Panc1 (cell line): Measurements from ENCODE around the gene IFI30. TPM values are rescaled to one million over a fixed set of nuclear protein-coding genes. Genes with fewer than 3 reads are reported as not detected.

Experiments
- ATAC-seq: fragments of 200-7000 bp; cut with Tn5 transposase; 2 replicates; pipeline ENCODE4 v1.9.1; 2020; ENCODE audit warnings: mild to moderate bottlenecking, moderate library complexity
- BruUV-seq: library from RNA; stranded (reverse); fragments of 400-500 nt; replicated peaks from 2 replicates; lab custom pipeline; 2021; lab: Mats Ljungman, UMichigan
- CTCF ChIA-PET: fragments of 300-600 bp; sonication (Branson Sonifier 250); formaldehyde crosslinking; loops from one replicate; lab custom pipeline; 2022; ENCODE audit warnings: antibody characterized with exemption; lab: Charles Lee
- POLR2A ChIA-PET: fragments of 300-600 bp; sonication (Branson Sonifier 250); formaldehyde crosslinking; loops from one replicate; lab custom pipeline; 2022; ENCODE audit warnings: antibody characterized with exemption; lab: Charles Lee
- DNase-seq: peaks from one replicate; pipeline ENCODE4 v3.0.0-alpha.2; 2010; ENCODE audit warnings: low read depth, low spot score
- H3K27ac ChIP-seq: 2 replicates; pipeline ENCODE4 v1.5.1; 2011; ENCODE audit warnings: mild to moderate bottlenecking, low read length, inconsistent platforms
- H3K27me3 ChIP-seq: fragments of 200-500 bp; sonication (Bioruptor generic); 2 replicates; pipeline ENCODE4 v1.6.0; 2014; ENCODE audit warnings: low read length, inconsistent platforms; ENCODE audit not compliant: control insufficient read depth, insufficient read depth
- H3K36me3 ChIP-seq: fragments of 200-500 bp; sonication (Bioruptor generic); 2 replicates; pipeline ENCODE4 v1.5.1; 2014; ENCODE audit warnings: inconsistent platforms, mild to moderate bottlenecking, low read length, moderate library complexity; ENCODE audit not compliant: control insufficient read depth, insufficient read depth
- H3K4me1 ChIP-seq: 2 replicates; pipeline ENCODE4 v1.5.1; 2011; ENCODE audit warnings: inconsistent platforms, mild to moderate bottlenecking, low read length, moderate library complexity; ENCODE audit not compliant: control insufficient read depth, insufficient read depth
- H3K4me3 ChIP-seq, 2 experiments: 2 replicates each; pipeline ENCODE4 v1.5.1; 2011 to 2012; ENCODE audit warnings: low read depth in 2 of 2, low read length in 2 of 2, mild to moderate bottlenecking in 2 of 2, inconsistent platforms in 1 of 2, moderate library complexity in 1 of 2
- H3K9me3 ChIP-seq: fragments of 200-500 bp; sonication (Bioruptor generic); 2 replicates; pipeline ENCODE4 v1.5.1; 2014; ENCODE audit warnings: low read depth, mild to moderate bottlenecking, inconsistent platforms, low read length, moderate library complexity; ENCODE audit not compliant: control insufficient read depth, insufficient read depth
- CTCF ChIP-seq: fragments of 450-650 bp; IDR thresholded peaks from 2 replicates; pipeline ENCODE4 v1.5.1; 2017; ENCODE audit warnings: mild to moderate bottlenecking
- POLR2AphosphoS5 ChIP-seq: IDR thresholded peaks from 2 replicates; pipeline ENCODE4 v1.6.1; 2012; ENCODE audit warnings: mild to moderate bottlenecking, low read depth, low read length, moderate library complexity
- REST ChIP-seq, 2 experiments: IDR thresholded peaks; 2 replicates each; pipeline ENCODE4 v1.6.1; 2011 to 2012; ENCODE audit warnings: low read depth in 2 of 2, control low read depth in 1 of 2, low read length in 1 of 2, mild to moderate bottlenecking in 1 of 2, moderate library complexity in 1 of 2; ENCODE audit not compliant: insufficient read depth in 1 of 2
- SIN3A ChIP-seq: IDR thresholded peaks from 2 replicates; pipeline ENCODE4 v1.6.1; 2012; ENCODE audit warnings: low read depth, mild to moderate bottlenecking, low read length, moderate library complexity, borderline replicate concordance; ENCODE audit not compliant: insufficient read depth
- TCF7L2 ChIP-seq: IDR thresholded peaks from 2 replicates; pipeline ENCODE4 v1.6.1; 2011; ENCODE audit warnings: mild to moderate bottlenecking, low read depth, low read length, inconsistent platforms
- in situ Hi-C: cut with HindIII; loops from 2 replicates; pipeline ENCODE4 v1.10.0; 2016; ENCODE audit warnings: low sequenced_read_pairs, low pct_unique_long_range_greater_than_20kb
- intact Hi-C: fragments of 100-400 bp; cut with micrococcal nuclease; formaldehyde crosslinking; loops from one replicate; pipeline ENCODE4 v1.10.0; 2022; ENCODE audit not compliant: unreplicated experiment
- total RNA-seq: library from RNA; stranded (reverse); gene quantifications from one replicate; pipeline ENCODE4 v1.2.1, GENCODE V29; 2021; ENCODE audit not compliant: unreplicated experiment

Gene IFI30
- total RNA-seq, 1 experiment from 2014 or later, result 39.7 TPM

GRCh38 chr19:18150776-18151624 lies 22.6 kb upstream of the IFI30 start:
- Histone ChIP-seq H3K36me3 (peaks cover 2% of the 10 kb centered on the region; the same call in 1 of the 2 replicates), H3K27me3 (no peaks in the 10 kb centered on the region), H3K4me3 (no peak overlapping the region; a peak in 1 of 4 replicates), H3K9me3 (no peaks in the 10 kb centered on the region), H3K27ac (peak overlapping the region; percentile 94), H3K4me1 (peaks cover 9% of the 10 kb centered on the region)
- BruUV-seq, result no TSS peak
- ATAC-seq, result no peak
- ChIA-PET CTCF (interaction anchor here (0.6 kb wide), 1 partner anchor 122 kb away, joined by 4 read pairs; no protein-coding TSS in a partner anchor), POLR2A (no interaction called here)
- no peak for DNase-seq
- in situ Hi-C loops (no loop called here), intact Hi-C loops (no loop called here)
- TF ChIP-seq POLR2AphosphoS5 (no peak), REST (IDR thresholded peaks at IDR 0.05; ENCODE audit: insufficient read depth in 1 of 2, low read depth in 2 of 2, low read length in 1 of 2) (no peak), SIN3A (no peak), CTCF (no peak), TCF7L2 (no peak)

GRCh38 chr19:18152442-18152816 lies 21.2 kb upstream of the IFI30 start:
- DNase-seq (peak; percentile 87), ATAC-seq (peak; percentile 71)
- in situ Hi-C loops (no loop called here), intact Hi-C loops (no loop called here)
- Histone ChIP-seq H3K9me3 (no peaks in the 10 kb centered on the region), H3K27ac (peak overlapping the region; percentile 94), H3K27me3 (no peaks in the 10 kb centered on the region), H3K4me3 (peak overlapping the region; percentile 70 to 72), H3K36me3 (peaks cover 2% of the 10 kb centered on the region; the same call in 1 of the 2 replicates), H3K4me1 (peaks cover 23% of the 10 kb centered on the region)
- ChIA-PET POLR2A (no interaction called here), CTCF (no interaction called here)
- TF ChIP-seq POLR2AphosphoS5, result peak; percentile 64; the same call in 1 of the 2 replicates
- TF ChIP-seq CTCF, result peak; percentile 63; the same call in 1 of the 2 replicates
- TF ChIP-seq REST (IDR thresholded peaks at IDR 0.05; ENCODE audit: insufficient read depth in 1 of 2, low read depth in 2 of 2, low read length in 1 of 2), result no peak
- BruUV-seq, result TSS peak; percentile 98
